Stomach (tissue), 4 donors: ENCODE data around the gene CAPN5.

Experiments used
- EP300 ChIP-seq: sonication (generic); formaldehyde crosslinking; IDR thresholded peaks from one replicate; pipeline ENCODE4 v1.6.1; 2017; ENCODE audit warnings: antibody characterized with exemption
- POLR2AphosphoS5 ChIP-seq, 3 donors: sonication (generic); formaldehyde crosslinking; IDR thresholded peaks; one replicate each; pipeline ENCODE4 v1.6.1; 2016; ENCODE audit warnings: antibody characterized with exemption in 3 of 3
- TF ChIP-seq, protein P1 (sequence below), 7 experiments: fragments of 450-650 bp in 4 of 7; fragments of 200-600 bp in 3 of 7; sonication (generic) in 3 of 7; IDR thresholded peaks; one replicate each; pipeline ENCODE4 v1.5.1; 2016 to 2019; ENCODE audit warnings: antibody characterized with exemption in 7 of 7, control low read depth in 2 of 7, mild to moderate bottlenecking in 1 of 7

DNA sequence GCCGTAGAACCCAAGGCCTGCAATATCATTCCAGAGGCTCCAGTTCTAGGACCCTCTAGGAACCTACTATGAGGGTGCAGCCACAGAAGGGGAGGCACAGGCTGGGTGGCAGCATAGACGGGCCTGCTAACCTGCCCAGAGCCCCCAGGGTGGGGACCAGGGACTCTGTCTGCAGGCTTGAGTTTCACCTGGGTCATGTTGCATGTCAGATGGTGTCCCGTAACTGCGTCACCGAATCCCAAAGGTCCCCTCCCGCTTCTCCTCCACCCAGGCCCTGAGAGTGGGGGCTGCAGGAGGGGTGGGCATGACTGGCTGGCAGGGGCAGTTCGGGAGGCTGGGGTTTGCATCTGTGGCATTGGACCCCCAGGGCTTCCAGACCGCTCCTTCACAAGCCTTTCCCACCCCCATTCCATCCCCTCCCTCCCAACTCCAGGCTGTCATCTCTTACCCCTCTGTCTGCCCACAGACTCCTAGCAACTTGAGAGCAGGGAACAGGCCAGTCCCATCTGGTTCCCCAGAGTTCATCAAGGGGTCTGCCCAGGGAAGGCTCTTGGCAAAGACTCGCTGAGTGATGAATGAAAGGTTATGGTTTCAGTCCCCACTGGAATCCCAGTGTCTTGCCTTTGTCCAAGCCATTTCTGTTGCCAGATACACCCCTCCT lies 77.6 kb downstream of the CAPN5 start:
- TF ChIP-seq POLR2AphosphoS5 (IDR thresholded peaks at IDR 0.05) (no peak), EP300 (no peak)
- TF ChIP-seq, protein P1, sequence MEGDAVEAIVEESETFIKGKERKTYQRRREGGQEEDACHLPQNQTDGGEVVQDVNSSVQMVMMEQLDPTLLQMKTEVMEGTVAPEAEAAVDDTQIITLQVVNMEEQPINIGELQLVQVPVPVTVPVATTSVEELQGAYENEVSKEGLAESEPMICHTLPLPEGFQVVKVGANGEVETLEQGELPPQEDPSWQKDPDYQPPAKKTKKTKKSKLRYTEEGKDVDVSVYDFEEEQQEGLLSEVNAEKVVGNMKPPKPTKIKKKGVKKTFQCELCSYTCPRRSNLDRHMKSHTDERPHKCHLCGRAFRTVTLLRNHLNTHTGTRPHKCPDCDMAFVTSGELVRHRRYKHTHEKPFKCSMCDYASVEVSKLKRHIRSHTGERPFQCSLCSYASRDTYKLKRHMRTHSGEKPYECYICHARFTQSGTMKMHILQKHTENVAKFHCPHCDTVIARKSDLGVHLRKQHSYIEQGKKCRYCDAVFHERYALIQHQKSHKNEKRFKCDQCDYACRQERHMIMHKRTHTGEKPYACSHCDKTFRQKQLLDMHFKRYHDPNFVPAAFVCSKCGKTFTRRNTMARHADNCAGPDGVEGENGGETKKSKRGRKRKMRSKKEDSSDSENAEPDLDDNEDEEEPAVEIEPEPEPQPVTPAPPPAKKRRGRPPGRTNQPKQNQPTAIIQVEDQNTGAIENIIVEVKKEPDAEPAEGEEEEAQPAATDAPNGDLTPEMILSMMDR (IDR thresholded peaks at IDR 0.05) = no peak
